ENCODE measurements around the gene PLCB3. TPM values are rescaled to one million over a fixed set of nuclear protein-coding genes. Genes with fewer than 3 reads are reported as not detected.

Gene PLCB3
- total and polyA plus RNA-seq, 2 of the 13 experiments (the other 11 are each of a cell fraction or from before 2014, with no cell fraction given): 7.5 to 13.8 TPM

DNA sequence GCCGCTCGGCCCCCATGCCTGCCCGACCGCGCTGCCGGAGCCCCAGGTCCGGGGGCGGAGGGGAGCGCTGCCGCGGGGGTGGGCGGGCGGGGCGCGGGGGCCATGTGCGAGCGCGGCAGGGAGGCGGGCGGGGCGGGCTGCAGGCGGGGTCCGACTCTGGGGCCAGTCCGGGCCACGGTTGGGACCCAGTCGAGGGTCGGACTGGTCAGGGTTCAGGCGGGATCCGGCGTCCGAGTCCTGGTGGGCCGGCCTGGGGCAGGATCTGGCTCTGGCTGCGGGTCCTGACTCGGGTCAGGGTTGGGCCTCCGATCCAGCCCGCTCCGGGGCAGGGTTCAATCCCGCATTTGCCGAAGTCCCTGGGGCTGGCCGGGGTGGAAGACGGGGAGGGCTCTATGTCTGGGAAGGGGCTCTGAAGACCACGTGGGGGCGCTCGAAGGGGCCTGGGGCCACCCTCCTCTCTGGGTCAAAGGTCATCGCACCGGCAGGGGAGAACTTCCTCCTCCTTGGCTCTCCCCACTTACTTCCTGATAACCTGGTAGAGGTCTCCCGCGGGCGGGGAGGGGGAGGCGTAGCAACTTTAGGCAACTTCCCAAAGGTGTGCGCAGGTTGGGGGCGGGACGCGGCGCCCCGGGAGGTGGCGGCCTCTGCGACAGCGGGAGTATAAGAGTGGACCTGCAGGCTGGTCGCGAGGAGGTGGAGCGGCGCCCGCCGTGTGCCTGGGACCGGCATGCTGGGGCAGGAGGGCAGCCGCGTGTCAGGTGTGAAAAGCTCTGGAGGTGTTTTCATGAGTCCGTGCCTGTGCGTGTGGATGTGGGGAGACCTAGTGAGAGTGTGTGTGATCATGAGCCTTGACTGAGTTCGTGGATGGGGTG lies 54.6 kb downstream of the PLCB3 start (continued):
- TF ChIP-seq, protein P1, sequence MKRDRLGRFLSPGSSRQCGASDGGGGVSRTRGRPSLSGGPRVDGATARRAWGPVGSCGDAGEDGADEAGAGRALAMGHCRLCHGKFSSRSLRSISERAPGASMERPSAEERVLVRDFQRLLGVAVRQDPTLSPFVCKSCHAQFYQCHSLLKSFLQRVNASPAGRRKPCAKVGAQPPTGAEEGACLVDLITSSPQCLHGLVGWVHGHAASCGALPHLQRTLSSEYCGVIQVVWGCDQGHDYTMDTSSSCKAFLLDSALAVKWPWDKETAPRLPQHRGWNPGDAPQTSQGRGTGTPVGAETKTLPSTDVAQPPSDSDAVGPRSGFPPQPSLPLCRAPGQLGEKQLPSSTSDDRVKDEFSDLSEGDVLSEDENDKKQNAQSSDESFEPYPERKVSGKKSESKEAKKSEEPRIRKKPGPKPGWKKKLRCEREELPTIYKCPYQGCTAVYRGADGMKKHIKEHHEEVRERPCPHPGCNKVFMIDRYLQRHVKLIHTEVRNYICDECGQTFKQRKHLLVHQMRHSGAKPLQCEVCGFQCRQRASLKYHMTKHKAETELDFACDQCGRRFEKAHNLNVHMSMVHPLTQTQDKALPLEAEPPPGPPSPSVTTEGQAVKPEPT (CRISPR knock-in tag; IDR thresholded peaks at IDR 0.05; ENCODE audit: low read depth): no peak
- TF ChIP-seq, protein P2, sequence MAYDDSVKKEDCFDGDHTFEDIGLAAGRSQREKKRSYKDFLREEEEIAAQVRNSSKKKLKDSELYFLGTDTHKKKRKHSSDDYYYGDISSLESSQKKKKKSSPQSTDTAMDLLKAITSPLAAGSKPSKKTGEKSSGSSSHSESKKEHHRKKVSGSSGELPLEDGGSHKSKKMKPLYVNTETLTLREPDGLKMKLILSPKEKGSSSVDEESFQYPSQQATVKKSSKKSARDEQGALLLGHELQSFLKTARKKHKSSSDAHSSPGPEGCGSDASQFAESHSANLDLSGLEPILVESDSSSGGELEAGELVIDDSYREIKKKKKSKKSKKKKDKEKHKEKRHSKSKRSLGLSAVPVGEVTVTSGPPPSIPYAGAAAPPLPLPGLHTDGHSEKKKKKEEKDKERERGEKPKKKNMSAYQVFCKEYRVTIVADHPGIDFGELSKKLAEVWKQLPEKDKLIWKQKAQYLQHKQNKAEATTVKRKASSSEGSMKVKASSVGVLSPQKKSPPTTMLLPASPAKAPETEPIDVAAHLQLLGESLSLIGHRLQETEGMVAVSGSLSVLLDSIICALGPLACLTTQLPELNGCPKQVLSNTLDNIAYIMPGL (CRISPR knock-in tag; IDR thresholded peaks at IDR 0.05; ENCODE audit: borderline replicate concordance in 1 of 2, low read depth in 1 of 2): peak; percentile 87 to 89; a peak in 3 of 4 replicates
- no peak for TF ChIP-seq ZNF737 (CRISPR knock-in tag; IDR thresholded peaks at IDR 0.05; ENCODE audit: borderline replicate concordance)
- peak; percentile 95 for TF ChIP-seq ELF3 (CRISPR knock-in tag; IDR thresholded peaks at IDR 0.05)
- TF ChIP-seq CHD4 (IDR thresholded peaks at IDR 0.05; ENCODE audit: borderline replicate concordance, low read length): no peak
- no peak for TF ChIP-seq TP53 (CRISPR knock-in tag; conservative IDR thresholded peaks at IDR 0.05)
- peak; percentile 53; the same call in 1 of the 2 replicates for TF ChIP-seq ZNF335 (CRISPR knock-in tag; IDR thresholded peaks at IDR 0.05)
- TF ChIP-seq, protein P3, sequence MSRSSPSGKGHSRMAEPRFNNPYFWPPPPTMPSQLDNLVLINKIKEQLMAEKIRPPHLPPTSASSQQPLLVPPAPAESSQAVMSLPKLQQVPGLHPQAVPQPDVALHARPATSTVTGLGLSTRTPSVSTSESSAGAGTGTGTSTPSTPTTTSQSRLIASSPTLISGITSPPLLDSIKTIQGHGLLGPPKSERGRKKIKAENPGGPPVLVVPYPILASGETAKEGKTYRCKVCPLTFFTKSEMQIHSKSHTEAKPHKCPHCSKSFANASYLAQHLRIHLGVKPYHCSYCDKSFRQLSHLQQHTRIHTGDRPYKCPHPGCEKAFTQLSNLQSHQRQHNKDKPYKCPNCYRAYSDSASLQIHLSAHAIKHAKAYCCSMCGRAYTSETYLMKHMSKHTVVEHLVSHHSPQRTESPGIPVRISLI (CRISPR knock-in tag; IDR thresholded peaks at IDR 0.05; ENCODE audit: borderline replicate concordance): no peak
- TF ChIP-seq, protein P4, sequence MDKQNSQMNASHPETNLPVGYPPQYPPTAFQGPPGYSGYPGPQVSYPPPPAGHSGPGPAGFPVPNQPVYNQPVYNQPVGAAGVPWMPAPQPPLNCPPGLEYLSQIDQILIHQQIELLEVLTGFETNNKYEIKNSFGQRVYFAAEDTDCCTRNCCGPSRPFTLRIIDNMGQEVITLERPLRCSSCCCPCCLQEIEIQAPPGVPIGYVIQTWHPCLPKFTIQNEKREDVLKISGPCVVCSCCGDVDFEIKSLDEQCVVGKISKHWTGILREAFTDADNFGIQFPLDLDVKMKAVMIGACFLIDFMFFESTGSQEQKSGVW (CRISPR knock-in tag; IDR thresholded peaks at IDR 0.05; ENCODE audit: borderline replicate concordance): no peak
- peak; percentile 42; the same call in 1 of the 2 replicates for TF ChIP-seq YEATS2 (CRISPR knock-in tag; IDR thresholded peaks at IDR 0.05; ENCODE audit: borderline replicate concordance)
- TF ChIP-seq LCORL (IDR thresholded peaks at IDR 0.05): no peak
- peak; percentile 75 for TF ChIP-seq LCORL (CRISPR knock-in tag; IDR thresholded peaks at IDR 0.05)
- peak; percentile 40; the same call in 1 of the 3 replicates for TF ChIP-seq MXI1 (IDR thresholded peaks at IDR 0.05; ENCODE audit: borderline replicate concordance, low read depth, low read length)
- peak; percentile 44; the same call in 1 of the 2 replicates for TF ChIP-seq ZNF430 (CRISPR knock-in tag; IDR thresholded peaks at IDR 0.05)
- TF ChIP-seq NFATC3 (CRISPR knock-in tag; IDR thresholded peaks at IDR 0.05): no peak
- TF ChIP-seq, protein P5, sequence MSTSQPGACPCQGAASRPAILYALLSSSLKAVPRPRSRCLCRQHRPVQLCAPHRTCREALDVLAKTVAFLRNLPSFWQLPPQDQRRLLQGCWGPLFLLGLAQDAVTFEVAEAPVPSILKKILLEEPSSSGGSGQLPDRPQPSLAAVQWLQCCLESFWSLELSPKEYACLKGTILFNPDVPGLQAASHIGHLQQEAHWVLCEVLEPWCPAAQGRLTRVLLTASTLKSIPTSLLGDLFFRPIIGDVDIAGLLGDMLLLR (CRISPR knock-in tag; IDR thresholded peaks at IDR 0.05): peak; percentile 47; the same call in 1 of the 2 replicates
- TF ChIP-seq PHB2 (IDR thresholded peaks at IDR 0.05; ENCODE audit: partially characterized antibody): no peak
- no peak for TF ChIP-seq JUN (CRISPR knock-in tag; IDR thresholded peaks at IDR 0.05)
- TF ChIP-seq ZNF598 (CRISPR knock-in tag; IDR thresholded peaks at IDR 0.05; ENCODE audit: borderline replicate concordance): 0 out of 2 replicates have a peak, but pooled peaks have one; percentile 35
- TF ChIP-seq SYNCRIP (IDR thresholded peaks at IDR 0.05; ENCODE audit: insufficient read depth, low read depth, low read length): no peak
- TF ChIP-seq ZFP82 (CRISPR knock-in tag; IDR thresholded peaks at IDR 0.05; ENCODE audit: borderline replicate concordance): 0 out of 2 replicates have a peak, but pooled peaks have one; percentile 59
- no peak for TF ChIP-seq PRMT3 (CRISPR knock-in tag; IDR thresholded peaks at IDR 0.05; ENCODE audit: borderline replicate concordance, low read depth)
- peak; percentile 45 for TF ChIP-seq YEATS4 (CRISPR knock-in tag; IDR thresholded peaks at IDR 0.05; ENCODE audit: borderline replicate concordance)
